ENCODE data around the gene IWS1. TPM values are rescaled to one million over a fixed set of nuclear protein-coding genes. Genes with fewer than 3 reads are reported as not detected.

The IWS1 gene
- total RNA-seq, 1 experiment from 2014 or later, result 46.6 TPM

DNA sequence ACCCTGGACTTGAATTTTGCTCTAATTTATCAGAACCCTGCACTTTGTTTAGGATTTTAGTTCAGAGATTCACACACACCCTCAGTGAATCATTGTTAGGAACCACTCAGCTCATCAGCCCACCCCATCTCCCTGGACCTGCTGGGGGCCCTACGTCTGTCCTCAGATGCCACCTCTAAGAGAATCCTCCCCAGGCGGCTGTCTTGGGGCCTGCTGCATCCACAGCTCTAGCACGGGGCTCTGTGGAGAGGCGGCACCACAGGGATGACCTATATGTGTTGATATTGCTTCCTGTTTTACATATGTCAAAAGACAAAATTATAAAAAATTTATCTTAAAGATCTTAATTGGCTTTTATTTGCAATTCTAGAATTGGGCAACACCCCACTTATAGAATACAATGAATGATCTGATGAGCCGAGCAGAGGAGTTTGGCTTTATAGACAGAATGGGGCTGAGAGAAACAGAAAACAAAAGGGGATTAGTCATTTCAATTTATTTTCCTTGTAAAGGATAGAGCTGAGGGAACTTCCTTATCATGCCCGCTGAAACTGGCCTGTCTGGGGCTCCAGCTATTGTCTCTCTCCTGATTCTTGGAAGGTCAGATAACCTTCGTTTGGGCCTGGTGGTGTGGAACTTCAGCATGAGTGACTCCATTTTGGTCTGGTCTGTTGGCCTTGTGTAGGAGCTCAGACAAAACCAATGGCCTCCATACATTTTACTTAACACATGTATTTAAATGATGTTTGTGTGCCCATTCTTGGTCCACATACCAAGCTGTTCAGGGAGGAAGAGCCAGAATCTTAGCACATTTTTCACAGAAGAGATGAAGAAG, 10.6 kb upstream of the IWS1 start (continued):
- TF ChIP-seq REST (IDR thresholded peaks at IDR 0.05; ENCODE audit: low read depth) (no peak), JUND (IDR thresholded peaks at IDR 0.05) (no peak), TCF7L2 (IDR thresholded peaks at IDR 0.05; ENCODE audit: borderline replicate concordance, extremely low read depth, insufficient read depth, insufficient read length) (no peak), SIN3A (IDR thresholded peaks at IDR 0.05; ENCODE audit: low read depth) (no peak), EZH2phosphoT487 (IDR thresholded peaks at IDR 0.05; ENCODE audit: borderline replicate concordance) (no peak)

DNA sequence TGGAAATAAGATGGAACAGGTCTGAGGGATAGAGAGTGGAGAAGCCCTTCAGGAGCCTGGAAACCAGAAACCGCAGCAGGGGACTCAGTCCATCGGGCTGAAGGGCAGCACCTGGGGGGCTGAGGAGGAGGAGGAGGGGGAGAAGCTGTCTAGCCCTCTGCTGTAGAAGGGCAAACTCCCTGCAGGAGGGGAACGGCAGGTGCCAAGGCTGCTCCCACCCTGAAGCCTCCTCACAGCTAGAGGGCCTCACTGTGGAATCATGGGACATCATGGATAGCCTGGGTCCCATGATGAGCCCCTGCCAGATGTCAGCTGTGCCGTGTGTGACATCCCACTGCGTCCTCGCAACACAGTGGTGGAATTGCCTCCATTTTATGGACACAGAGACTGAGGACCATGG, 9.6 kb upstream of the IWS1 start:
- no TSS peak for BruUV-seq (replicated peaks)
- H3K9ac ChIP-seq (ENCODE audit: low read length), result no peak overlapping the region
- H3K4me2 ChIP-seq (ENCODE audit: low read length), result no peak overlapping the region
- H3K9me3 ChIP-seq (ENCODE audit: control insufficient read depth in 1 of 2, insufficient read depth in 1 of 2, low read depth in 1 of 2, low read length in 2 of 2), result no peaks in the 10 kb centered on the region
- TF ChIP-seq SP1 (IDR thresholded peaks at IDR 0.05; ENCODE audit: low read depth), result no peak
- no peak for TF ChIP-seq SRF (IDR thresholded peaks at IDR 0.05; ENCODE audit: low read depth)
- TF ChIP-seq CBX3 (IDR thresholded peaks at IDR 0.05; ENCODE audit: low read depth), result no peak
- no peak for TF ChIP-seq EZH2 (IDR thresholded peaks at IDR 0.05)
- TF ChIP-seq POLR2A (IDR thresholded peaks at IDR 0.05; ENCODE audit: borderline replicate concordance, extremely low read depth, insufficient read depth, insufficient read length), result no peak
- TF ChIP-seq, protein P1, sequence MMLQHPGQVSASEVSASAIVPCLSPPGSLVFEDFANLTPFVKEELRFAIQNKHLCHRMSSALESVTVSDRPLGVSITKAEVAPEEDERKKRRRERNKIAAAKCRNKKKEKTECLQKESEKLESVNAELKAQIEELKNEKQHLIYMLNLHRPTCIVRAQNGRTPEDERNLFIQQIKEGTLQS (IDR thresholded peaks at IDR 0.05), result no peak
- TF ChIP-seq EZH2phosphoT487 (IDR thresholded peaks at IDR 0.05; ENCODE audit: borderline replicate concordance), result no peak
- TF ChIP-seq, protein P2, sequence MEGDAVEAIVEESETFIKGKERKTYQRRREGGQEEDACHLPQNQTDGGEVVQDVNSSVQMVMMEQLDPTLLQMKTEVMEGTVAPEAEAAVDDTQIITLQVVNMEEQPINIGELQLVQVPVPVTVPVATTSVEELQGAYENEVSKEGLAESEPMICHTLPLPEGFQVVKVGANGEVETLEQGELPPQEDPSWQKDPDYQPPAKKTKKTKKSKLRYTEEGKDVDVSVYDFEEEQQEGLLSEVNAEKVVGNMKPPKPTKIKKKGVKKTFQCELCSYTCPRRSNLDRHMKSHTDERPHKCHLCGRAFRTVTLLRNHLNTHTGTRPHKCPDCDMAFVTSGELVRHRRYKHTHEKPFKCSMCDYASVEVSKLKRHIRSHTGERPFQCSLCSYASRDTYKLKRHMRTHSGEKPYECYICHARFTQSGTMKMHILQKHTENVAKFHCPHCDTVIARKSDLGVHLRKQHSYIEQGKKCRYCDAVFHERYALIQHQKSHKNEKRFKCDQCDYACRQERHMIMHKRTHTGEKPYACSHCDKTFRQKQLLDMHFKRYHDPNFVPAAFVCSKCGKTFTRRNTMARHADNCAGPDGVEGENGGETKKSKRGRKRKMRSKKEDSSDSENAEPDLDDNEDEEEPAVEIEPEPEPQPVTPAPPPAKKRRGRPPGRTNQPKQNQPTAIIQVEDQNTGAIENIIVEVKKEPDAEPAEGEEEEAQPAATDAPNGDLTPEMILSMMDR (IDR thresholded peaks at IDR 0.05 in 2 of 3, conservative IDR thresholded peaks at IDR 0.05 in 1 of 3; ENCODE audit: borderline replicate concordance in 1 of 3, insufficient read depth in 1 of 3, low read depth in 2 of 3, low read length in 2 of 3), result no peak
- TF ChIP-seq POLR2AphosphoS5 (IDR thresholded peaks at IDR 0.05; ENCODE audit: low read depth, low read length), result no peak
- TF ChIP-seq CEBPB (IDR thresholded peaks at IDR 0.05; ENCODE audit: low read depth), result no peak
- no peak for TF ChIP-seq ZFX (IDR thresholded peaks at IDR 0.05)
- TF ChIP-seq JUND (IDR thresholded peaks at IDR 0.05), result no peak
- no peaks in the 10 kb centered on the region for H3K9me2 ChIP-seq (ENCODE audit: insufficient read depth)
- no peak for ATAC-seq
- H3K27ac ChIP-seq (ENCODE audit: low read depth, low read length), result no peak overlapping the region
- ChIA-PET RAD21 (ENCODE audit: low non-redundant PET in 1 of 2, low total read pairs in 2 of 2, uncharacterized antibody in 2 of 2, unreplicated experiment in 2 of 2) (no interaction called here), POLR2A (no interaction called here), CTCF (no interaction called here)
- H3K36me3 ChIP-seq (ENCODE audit: control insufficient read depth in 1 of 2, insufficient read depth in 2 of 2, low read length in 2 of 2), result no peaks in the 10 kb centered on the region
- H2AFZ ChIP-seq (ENCODE audit: low read depth, low read length, poor library complexity, severe bottlenecking), result no peak overlapping the region
- no peaks in the 10 kb centered on the region for H3K79me2 ChIP-seq (ENCODE audit: insufficient read depth, low read length)
- no peaks in the 10 kb centered on the region for H4K20me1 ChIP-seq (ENCODE audit: insufficient read depth)
- no peak overlapping the region for H3K4me3 ChIP-seq (replicated peaks in 1 of 2; ENCODE audit: low read depth in 1 of 2, low read length in 2 of 2)
- DNase-seq (ENCODE audit: low read depth, low spot score), result no peak
- peaks cover 11% of the 10 kb centered on the region for H3K27me3 ChIP-seq (ENCODE audit: insufficient read depth, low read length)
- intact Hi-C loops (cut with micrococcal nuclease), result no loop called here
- H3K4me1 ChIP-seq (ENCODE audit: control insufficient read depth in 1 of 2, insufficient read depth in 2 of 2, low read length in 2 of 2), result peaks cover 0 to 4% of the 10 kb centered on the region in 2 experiments; a peak in 1 of 4 replicates

All from HCT116 (cell line).